NCI-H460 (cell line): ENCODE measurements around the gene CFAP97D2. TPM values are rescaled to one million over a fixed set of nuclear protein-coding genes. Genes with fewer than 3 reads are reported as not detected.
"Not testable (repeated sequence)": the region's sequence is repeated elsewhere in the genome, so short reads cannot be mapped to it uniquely, and the experiment has no call there.

ENCODE experiments used
- DNase-seq: peaks from one replicate; pipeline ENCODE4 v3.0.0-alpha.2; 2016; ENCODE audit warnings: low read depth; ENCODE audit errors: extremely low read depth
- total RNA-seq: library from RNA; depleted of rRNA; stranded (reverse); fragments of >200 nt; shearing (Covaris generic); gene quantifications from 2 replicates; pipeline ENCODE4 v1.2.3, GENCODE V29; 2014

The CFAP97D2 gene
- total RNA-seq, 1 experiment from 2014 or later, result not detected

DNA sequence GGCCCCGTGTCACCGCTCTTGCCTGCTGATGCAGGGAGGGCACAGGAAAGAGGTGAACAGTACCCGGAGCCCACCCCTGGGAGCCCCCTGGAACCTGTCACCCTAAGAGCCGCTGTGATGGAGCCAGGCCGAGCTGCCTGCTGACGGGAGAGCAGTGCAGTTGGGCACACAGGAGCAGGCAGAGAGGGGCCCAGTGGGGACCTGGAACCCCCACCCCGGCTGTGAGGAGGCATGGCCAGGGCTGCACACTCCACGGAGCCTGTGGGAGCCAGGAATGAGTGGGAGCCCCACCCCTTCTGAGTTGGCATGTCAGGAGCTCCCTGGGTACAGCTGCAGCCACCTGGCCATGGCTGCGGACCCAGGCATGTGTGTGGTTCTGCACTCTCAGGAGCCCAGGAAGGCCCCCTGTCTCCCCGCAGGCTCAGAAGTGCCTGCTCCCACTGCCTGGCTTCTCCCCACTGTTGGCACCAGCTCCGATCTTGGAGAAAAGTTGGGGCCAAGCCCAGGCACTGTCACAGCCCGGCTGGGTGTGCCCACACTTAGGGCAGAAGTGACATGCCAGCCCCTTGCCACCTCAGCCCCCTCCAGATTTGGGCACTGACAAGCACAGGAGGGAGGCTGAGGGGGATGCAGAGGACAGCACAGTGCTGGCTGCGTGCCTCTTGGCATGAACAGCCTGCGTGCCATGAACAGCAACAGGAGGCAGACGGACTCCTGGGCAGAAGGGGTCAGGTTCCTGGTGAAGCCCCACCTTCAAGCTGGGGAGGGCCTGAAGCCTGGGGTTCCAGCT lies 6.3 kb downstream of the CFAP97D2 start:
- DNase-seq, result no peak

DNA sequence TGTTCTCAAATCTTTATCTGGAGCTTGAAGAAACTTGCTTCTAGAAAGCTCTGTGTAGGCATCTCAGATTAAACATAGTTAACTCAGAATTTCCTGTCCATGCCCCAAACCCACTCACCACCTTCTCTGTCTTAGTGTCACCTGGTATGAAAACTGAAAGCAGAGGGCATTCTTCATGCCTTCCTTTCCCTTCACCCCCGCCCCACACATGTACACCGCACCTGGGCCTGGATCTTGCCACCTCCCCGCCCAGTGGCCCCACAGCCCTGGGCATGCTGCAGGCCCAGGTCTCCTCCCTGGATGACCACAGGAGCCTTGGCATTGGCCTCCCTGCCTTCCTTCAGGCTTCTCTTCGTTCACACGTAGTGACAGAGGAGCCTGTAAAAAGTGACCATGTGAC lies 15.8 kb downstream of the CFAP97D2 start:
- DNase-seq, result no peak

GRCh38 chr13:114196629-114197028 lies 17.6 kb downstream of the CFAP97D2 start:
- DNase-seq, result no peak

DNA sequence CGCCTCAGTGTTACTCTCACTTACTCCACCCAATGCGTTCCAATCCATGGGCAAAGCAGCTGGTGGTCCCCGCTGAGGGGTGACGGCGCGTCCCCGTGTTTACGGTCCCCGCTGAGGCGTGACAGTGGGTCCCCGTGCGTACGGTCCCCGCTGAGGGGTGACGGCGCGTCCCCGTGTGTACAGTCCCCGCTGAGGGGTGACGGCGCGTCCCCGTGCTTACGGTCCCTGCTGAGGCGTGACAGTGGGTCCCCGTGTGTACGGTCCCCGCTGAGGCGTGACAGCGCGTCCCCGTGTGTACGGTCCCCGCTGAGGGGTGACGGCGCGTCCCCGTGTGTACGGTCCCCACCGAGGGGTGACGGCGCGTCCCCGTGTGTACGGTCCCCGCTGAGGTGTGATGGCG lies 19.5 kb downstream of the CFAP97D2 start:
- DNase-seq, result no peak

GRCh38 chr13:114199526-114199925 lies 20.5 kb downstream of the CFAP97D2 start:
- not testable (repeated sequence) for DNase-seq

- no peak for DNase-seq
Observed at GRCh38 chr13:114199954-114200353, 20.9 kb downstream of the CFAP97D2 start.

- DNase-seq, result no peak
Observed at GRCh38 chr13:114200399-114200911, 21.4 kb downstream of the CFAP97D2 start.

GRCh38 chr13:114202581-114202980 lies 23.5 kb downstream of the CFAP97D2 start:
- DNase-seq, result no peak

DNA sequence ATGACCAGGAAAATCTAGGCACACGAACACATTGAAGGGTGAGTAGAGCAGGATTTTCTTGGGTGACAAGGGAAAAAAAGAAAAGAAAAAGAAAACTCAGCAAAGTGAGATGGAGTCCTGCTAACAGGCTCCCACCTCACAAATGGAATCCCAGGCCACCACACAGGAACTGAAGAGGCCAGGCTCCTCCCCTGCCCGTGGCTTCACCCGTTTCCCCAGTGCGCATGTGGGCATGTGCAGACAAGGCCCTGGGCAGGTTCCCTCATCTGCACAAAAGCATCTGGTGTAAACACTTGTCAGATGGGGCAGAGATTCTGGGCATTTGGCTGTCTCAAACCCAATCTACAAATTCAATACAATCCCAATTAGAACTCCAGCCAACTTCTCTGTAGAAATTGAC lies 24.5 kb downstream of the CFAP97D2 start:
- no peak for DNase-seq

DNA sequence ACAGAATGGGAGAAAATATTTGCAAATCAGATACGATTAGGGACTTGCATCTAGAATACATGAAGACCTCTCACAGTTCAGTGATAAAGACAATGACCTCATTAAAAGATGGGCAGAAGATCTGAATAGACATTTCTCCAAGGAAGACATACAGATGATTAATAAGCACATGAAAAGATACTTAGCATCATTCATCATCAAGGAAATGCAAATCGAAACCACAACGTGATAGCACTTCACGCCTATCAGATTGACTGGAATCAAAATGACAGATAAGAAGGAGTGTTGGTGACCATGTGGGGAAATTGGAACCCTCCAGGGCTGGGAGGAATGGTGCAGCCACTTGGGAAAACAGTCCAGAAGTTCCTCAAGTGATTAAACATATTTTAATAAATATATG lies 25.8 kb downstream of the CFAP97D2 start:
- no peak for DNase-seq

- no peak for DNase-seq
Observed at GRCh38 chr13:114208134-114208533, 29.1 kb downstream of the CFAP97D2 start.

- no peak for DNase-seq
Observed at GRCh38 chr13:114211446-114212157, 32.5 kb downstream of the CFAP97D2 start.

- DNase-seq, result peak; percentile 34
Observed at GRCh38 chr13:114212158-114212495, 33.1 kb downstream of the CFAP97D2 start.

- DNase-seq, result no peak
Observed at GRCh38 chr13:114213980-114214379, 34.9 kb downstream of the CFAP97D2 start.

- DNase-seq, result no peak
Observed at GRCh38 chr13:114219392-114219791, 40.3 kb downstream of the CFAP97D2 start.

GRCh38 chr13:114222461-114222968 lies 43.5 kb downstream of the CFAP97D2 start:
- peak; percentile 49 for DNase-seq

DNA sequence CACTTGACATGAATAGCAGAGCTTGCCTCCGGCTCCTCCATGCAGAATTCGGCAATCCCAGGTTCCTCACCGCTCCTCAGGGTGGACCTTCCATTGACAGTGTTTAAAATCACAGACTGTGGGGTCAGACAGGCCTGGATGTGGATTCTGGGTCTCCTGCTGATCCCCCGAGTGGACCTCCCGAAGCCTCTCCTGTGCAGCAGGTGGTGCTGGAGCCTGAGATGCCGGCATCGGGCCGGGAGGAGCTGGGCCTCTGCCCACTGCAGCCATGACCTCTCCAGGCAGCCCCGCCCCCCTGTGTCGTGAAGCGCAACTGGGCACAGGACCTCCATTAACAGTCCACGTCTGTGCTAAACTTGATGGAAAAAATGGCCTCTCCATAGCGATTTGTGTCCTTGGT lies 45.1 kb downstream of the CFAP97D2 start:
- no peak for DNase-seq

GRCh38 chr13:114225610-114226009 lies 46.6 kb downstream of the CFAP97D2 start:
- no peak for DNase-seq

- no peak for DNase-seq
Observed at GRCh38 chr13:114226088-114226487, 47.0 kb downstream of the CFAP97D2 start.

DNA sequence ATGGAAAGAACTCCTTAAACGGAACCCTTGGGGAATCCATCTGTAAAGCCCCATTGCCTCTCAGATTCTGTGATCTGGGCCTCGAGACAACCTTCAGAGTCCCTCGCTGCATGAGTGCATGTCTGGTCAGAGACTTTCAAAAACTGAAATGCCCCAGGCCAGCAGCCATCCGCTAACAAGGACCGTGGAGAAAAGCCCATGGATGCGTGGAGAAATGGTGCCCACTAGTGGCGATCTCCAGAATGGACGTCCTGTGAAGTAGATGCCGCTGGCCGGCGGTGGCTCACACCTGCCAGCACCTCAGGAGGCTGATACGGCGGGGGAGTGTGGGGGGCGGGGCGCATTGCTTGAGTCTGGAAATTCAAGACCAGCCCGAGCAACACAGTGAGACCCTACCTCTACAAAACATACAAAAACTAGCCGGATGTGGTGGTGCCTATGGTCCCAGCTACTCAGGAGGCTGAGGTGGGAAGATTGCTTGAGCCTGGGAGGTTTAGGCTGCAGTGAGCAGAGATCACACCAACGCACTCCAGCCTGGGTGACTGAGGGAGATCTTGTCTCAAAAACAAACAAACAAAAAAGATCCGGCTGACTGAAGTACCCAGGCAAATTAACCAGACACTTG lies 47.8 kb downstream of the CFAP97D2 start:
- DNase-seq, result peak; percentile 79

- DNase-seq, result no peak
Observed at GRCh38 chr13:114227528-114227927, 48.5 kb downstream of the CFAP97D2 start.
